ENCODE measurements around the gene RPL27. TPM values are rescaled to one million over a fixed set of nuclear protein-coding genes. Genes with fewer than 3 reads are reported as not detected.

Gene RPL27
- total RNA-seq, 4 donors from 2014 or later = 800 to 1,300 (median 1,077) TPM

DNA sequence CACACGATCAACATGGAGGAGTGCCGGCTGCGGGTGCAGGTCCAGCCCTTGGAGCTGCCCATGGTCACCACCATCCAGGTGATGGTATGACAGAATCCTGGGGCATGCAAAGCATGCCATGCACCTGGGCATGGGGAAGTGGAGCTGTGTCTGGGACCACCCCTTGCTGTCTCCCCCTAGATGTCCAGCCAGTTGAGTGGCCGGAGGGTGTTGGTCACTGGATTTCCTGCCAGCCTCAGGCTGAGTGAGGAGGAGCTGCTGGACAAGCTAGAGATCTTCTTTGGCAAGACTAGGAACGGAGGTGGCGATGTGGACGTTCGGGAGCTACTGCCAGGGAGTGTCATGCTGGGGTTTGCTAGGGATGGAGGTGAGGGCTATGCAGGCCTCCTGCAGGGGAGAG, 15.1 kb downstream of the RPL27 start:
- intact Hi-C loops (cut with DNase I; ENCODE audit: low total_unique reads) (no loop called here), in situ Hi-C loops (cut with MboI; ENCODE audit: low sequenced_read_pairs in 4 of 4) (loop anchor here in 1 of 4 donors (25.0 kb wide), 1 partner anchor 299 kb away; no protein-coding TSS in a partner anchor)
- Histone ChIP-seq H3K9me3 (no peaks in the 10 kb centered on the region), H3K27ac (peak overlapping the region; percentile 3 to 78 (median 46)), H3K4me1 (peaks cover 13 to 15% of the 10 kb centered on the region in 2 donors), H3K4me3 (no peak overlapping the region), H3K27me3 (no peaks in the 10 kb centered on the region), H3K36me3 (peaks cover 0 to 9% of the 10 kb centered on the region in 2 donors)
- DNase-seq = no peak
- TF ChIP-seq, protein P1, sequence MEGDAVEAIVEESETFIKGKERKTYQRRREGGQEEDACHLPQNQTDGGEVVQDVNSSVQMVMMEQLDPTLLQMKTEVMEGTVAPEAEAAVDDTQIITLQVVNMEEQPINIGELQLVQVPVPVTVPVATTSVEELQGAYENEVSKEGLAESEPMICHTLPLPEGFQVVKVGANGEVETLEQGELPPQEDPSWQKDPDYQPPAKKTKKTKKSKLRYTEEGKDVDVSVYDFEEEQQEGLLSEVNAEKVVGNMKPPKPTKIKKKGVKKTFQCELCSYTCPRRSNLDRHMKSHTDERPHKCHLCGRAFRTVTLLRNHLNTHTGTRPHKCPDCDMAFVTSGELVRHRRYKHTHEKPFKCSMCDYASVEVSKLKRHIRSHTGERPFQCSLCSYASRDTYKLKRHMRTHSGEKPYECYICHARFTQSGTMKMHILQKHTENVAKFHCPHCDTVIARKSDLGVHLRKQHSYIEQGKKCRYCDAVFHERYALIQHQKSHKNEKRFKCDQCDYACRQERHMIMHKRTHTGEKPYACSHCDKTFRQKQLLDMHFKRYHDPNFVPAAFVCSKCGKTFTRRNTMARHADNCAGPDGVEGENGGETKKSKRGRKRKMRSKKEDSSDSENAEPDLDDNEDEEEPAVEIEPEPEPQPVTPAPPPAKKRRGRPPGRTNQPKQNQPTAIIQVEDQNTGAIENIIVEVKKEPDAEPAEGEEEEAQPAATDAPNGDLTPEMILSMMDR (IDR thresholded peaks at IDR 0.05 in 4 of 5, conservative IDR thresholded peaks at IDR 0.05 in 1 of 5) = no peak
- TF ChIP-seq POLR2A (IDR thresholded peaks at IDR 0.05) = no peak
- ATAC-seq = no peak

DNA sequence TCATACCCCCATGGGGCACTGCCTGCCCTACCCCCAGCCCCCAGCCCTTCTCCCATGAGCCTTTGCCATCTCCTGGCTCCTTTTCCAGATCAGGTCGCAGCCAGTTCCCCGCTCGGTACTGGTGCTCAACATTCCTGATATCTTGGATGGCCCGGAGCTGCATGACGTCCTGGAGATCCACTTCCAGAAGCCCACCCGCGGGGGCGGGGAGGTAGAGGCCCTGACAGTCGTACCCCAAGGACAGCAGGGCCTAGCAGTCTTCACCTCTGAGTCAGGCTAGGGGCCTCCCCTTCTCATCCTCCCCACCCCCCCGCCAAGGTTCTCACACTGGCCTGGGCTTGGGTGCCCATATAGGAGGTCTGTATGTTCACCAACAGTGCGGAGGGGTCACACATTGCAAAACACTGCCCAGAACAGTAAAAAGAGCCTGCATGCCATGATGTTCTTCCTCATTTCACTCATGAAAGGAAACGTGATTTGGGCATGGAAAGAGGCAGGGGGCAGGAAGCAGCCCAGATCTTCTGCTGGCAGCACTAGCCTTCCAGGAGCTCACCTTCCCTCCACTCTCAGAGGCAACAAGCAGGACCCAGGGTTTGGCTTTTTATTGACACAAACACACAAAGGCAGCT, 15.9 kb downstream of the RPL27 start:
- H3K27me3 ChIP-seq = no peaks in the 10 kb centered on the region
- H3K36me3 ChIP-seq = peaks cover 0 to 9% of the 10 kb centered on the region in 2 donors
- H3K9me3 ChIP-seq = no peaks in the 10 kb centered on the region
- intact Hi-C loops (cut with DNase I; ENCODE audit: low total_unique reads) (no loop called here), in situ Hi-C loops (cut with MboI; ENCODE audit: low sequenced_read_pairs in 4 of 4) (loop anchor here in 1 of 4 donors (25.0 kb wide), 1 partner anchor 298 kb away; no protein-coding TSS in a partner anchor)
- no peak for DNase-seq
- no peak for ATAC-seq
- H3K27ac ChIP-seq = peak overlapping the region; percentile 65 to 78 (median 70)
- no peak overlapping the region for H3K4me3 ChIP-seq
- TF ChIP-seq, protein P1 (IDR thresholded peaks at IDR 0.05 in 4 of 5, conservative IDR thresholded peaks at IDR 0.05 in 1 of 5) = no peak
- no peak for TF ChIP-seq POLR2A (IDR thresholded peaks at IDR 0.05)
- peaks cover 8 to 15% of the 10 kb centered on the region in 2 donors for H3K4me1 ChIP-seq

DNA sequence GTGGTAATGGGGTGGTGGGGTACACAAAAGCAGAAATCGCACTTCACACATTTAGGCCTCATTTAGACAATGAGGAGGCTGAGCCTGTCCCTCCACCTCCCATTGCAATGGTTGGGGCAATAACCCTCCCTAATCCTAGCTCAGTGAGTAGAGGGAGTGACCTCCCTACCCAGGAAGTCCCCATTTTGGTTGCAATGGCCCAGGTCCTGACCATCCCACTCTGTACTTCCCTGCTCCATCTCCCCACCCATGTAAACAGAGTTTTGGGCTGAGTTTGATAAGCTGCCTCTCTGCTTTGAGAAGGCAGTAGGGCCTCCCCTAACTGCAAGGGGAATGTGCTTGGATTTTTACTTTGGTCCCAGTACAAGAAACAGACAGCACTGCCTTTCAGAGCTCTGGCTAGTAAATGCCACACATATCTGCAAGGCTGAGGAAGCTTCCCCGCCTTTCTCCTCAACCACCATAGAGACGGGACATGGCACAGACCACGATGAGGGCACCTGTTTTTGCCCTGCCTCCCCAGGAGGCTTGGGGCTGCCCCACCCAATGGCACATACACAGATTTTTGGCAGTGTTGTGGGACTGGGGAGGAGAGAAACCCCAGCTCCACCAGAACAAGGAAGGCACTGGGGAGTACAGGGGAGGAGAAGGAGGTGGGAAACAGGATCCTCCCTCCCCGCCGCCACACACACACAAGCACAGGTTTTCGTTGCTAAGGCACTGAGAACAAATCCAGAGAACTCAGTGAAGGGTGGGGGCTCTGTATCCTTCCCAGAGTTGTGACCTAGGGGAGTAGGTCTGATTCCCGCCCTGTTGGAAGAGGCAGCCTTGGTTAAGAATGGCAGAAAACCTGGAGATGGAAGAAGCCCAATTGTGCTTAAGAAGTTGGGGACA, 16.7 kb downstream of the RPL27 start:
- DNase-seq (no peak), ATAC-seq (peak in 1 of 2 donors; percentile 13)
- Histone ChIP-seq H3K4me3 (no peak overlapping the region), H3K9me3 (no peaks in the 10 kb centered on the region), H3K4me1 (peaks cover 14 to 20% of the 10 kb centered on the region in 2 donors), H3K27ac (peak overlapping the region; percentile 65 to 78 (median 70)), H3K27me3 (no peaks in the 10 kb centered on the region), H3K36me3 (peaks cover 0 to 9% of the 10 kb centered on the region in 2 donors)
- TF ChIP-seq, protein P1 (IDR thresholded peaks at IDR 0.05 in 4 of 5, conservative IDR thresholded peaks at IDR 0.05 in 1 of 5) = no peak
- TF ChIP-seq POLR2A (IDR thresholded peaks at IDR 0.05) = no peak
- in situ Hi-C loops (cut with MboI; ENCODE audit: low sequenced_read_pairs in 4 of 4) = loop anchor here in 1 of 4 donors (25.0 kb wide), 1 partner anchor 297 kb away; no protein-coding TSS in a partner anchor
- intact Hi-C loops (cut with DNase I; ENCODE audit: low total_unique reads) = no loop called here

DNA sequence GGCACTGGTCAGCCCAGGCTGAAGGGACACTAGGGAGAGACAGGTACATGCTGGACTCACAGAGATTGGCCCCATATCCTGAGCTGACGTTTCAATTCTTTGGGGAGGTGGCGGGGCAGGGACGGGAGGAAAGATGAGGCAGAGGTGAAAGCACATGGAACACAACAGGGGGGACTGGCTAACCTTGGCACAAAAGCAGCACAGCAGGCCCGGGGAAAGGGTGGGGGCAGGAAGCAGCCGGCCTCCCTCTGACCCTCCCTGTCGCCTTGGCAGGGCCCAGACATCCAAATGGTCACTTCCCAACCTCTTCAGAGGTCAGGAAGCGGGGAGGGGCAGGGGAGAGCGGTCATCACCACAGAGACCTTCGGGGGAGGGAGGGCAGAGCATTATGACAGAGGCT, 17.4 kb downstream of the RPL27 start:
- Histone ChIP-seq H3K36me3 (peaks cover 0 to 9% of the 10 kb centered on the region in 2 donors), H3K4me1 (peaks cover 14 to 23% of the 10 kb centered on the region in 2 donors), H3K27me3 (no peaks in the 10 kb centered on the region), H3K27ac (peak overlapping the region; percentile 65 to 78 (median 70)), H3K4me3 (no peak overlapping the region), H3K9me3 (no peaks in the 10 kb centered on the region)
- peak in 1 of 2 donors; percentile 50 for DNase-seq
- TF ChIP-seq, protein P1 (IDR thresholded peaks at IDR 0.05 in 4 of 5, conservative IDR thresholded peaks at IDR 0.05 in 1 of 5) = no peak
- peak in 1 of 2 donors; percentile 16 for TF ChIP-seq POLR2A (IDR thresholded peaks at IDR 0.05)
- peak; percentile 37 to 51 for ATAC-seq
- intact Hi-C loops (cut with DNase I; ENCODE audit: low total_unique reads) (no loop called here), in situ Hi-C loops (cut with MboI; ENCODE audit: low sequenced_read_pairs in 4 of 4) (loop anchor here in 1 of 4 donors (25.0 kb wide), 1 partner anchor 297 kb away; no protein-coding TSS in a partner anchor)
